GM18505 (cell line): ENCODE data around the gene KNDC1.

Experiments used
- ATAC-seq: cut with Tn5 transposase; IDR thresholded peaks from one replicate; pipeline ENCODE4 v1.9.1; 2021; ENCODE audit not compliant: unreplicated experiment
- POLR2A ChIP-seq: IDR thresholded peaks from 4 replicates; pipeline ENCODE4 v1.6.1; 2011; ENCODE audit warnings: borderline replicate concordance; ENCODE audit not compliant: insufficient read depth, insufficient read length; ENCODE audit errors: extremely low read depth

The KNDC1 gene

DNA sequence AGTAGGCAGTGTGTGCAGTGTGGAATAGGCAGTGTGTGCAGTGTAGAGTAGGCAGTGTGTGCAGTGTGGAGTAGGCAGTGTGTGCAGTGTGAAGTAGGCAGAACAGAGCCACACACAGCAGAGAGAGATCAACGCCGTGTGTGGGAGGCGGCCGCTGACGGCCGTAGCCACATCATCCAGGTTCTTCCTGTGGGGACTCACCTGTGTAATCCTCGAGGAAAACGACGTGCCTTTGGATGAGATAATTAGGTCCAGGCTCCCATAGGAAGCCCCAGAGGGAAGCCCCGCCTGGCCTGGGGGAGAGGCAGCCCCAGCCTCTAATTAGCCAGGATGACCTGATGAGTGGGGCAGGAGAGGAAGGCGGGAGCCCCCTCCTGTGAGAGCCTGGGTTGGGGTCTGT is 25.4 kb downstream of the KNDC1 start:
- no peak for TF ChIP-seq POLR2A
- no peak for ATAC-seq

DNA sequence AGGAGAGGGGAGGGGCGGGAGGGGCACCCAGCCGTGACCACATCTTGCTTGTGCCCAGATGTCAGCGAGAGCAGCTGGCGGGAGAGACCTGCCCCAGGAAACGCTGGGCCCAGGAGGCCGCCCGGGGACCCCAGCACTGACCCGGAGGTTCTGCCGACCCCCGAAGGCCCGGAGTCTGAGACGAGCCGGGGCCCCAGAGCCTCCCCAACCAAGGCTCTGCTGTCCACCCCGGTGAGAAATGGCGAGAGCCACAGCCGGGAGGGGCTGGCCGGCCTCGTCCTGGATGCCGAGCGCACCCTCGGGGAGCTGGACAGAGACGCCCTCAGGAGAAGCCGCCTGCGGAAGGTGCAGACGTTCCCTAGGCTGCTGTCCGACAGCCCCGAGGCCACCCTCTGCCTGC is 25.9 kb downstream of the KNDC1 start:
- no peak for ATAC-seq
- TF ChIP-seq POLR2A, result no peak

DNA sequence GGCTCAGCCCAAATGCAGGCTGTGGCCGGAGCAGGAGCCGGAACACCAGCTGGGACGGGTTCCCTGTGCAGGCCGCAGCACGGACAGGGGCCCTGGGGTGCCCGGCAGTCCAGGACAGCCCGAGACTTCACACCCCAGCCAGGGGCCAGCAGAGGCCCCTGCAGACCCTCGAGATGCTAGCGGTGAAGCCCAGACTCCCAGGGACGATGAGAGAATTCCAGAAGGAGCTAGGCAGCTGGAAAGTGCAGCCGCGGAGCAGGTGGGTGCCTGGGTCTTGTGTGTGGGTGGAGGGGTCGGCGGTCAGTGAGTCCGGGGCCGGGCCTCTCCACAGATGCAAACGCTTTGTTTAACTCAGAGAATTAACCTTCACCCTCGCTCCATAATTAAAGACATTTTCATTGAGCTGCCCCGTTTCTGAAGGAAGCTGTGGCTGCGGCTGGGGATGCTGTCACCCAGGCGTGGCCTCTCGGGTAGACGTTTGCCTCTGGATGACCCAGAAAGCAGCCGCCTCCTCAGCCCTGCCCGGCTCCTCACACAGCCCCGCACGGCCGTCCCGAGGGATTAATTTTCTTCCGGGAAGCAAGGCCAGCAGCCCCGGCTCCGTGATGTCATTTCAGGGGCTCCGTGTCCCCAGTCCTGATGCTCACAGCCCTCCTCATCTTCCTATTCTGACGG is 26.5 kb downstream of the KNDC1 start:
- TF ChIP-seq POLR2A, result no peak
- ATAC-seq, result no peak

DNA sequence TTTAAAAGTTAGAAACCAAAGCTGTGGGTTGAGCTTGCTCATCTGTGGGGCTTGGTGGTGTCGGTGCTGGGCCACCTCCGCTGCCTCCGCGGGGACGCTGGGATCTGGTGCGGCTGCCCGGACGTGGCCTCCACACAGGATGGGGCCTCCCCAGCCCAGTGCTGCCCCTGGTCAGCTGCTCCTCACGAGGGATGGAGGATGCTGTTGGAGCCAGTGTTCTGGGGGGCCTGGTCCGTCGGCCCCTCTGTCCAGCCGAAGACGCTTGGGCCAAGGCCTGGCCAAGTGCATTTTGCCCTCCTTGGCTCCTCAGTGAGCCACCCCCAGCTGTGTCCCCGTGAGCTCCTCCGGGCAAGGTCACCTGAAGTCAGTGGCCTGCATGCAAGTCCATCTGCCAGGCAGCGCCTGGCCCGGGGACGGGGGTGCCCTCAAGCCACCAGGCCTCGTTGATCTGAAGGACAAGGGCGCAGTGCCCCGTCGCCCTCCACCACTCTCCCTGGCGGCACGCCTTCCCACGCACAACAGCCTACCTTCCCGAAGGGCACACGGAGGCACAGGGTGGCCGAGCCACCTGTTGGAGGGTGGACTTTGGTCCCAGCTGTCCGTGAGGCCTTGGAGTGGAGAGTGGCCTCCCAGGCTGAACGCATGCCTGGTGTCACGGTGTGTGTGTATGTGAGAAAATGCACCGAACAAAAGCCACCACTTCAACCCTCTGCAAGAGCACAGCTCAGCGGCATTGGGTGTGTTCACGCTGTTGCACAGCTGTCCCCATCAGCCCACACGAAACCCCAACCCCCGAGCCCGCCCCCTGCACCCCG is 27.3 kb downstream of the KNDC1 start:
- no peak for ATAC-seq
- TF ChIP-seq POLR2A, result no peak

DNA sequence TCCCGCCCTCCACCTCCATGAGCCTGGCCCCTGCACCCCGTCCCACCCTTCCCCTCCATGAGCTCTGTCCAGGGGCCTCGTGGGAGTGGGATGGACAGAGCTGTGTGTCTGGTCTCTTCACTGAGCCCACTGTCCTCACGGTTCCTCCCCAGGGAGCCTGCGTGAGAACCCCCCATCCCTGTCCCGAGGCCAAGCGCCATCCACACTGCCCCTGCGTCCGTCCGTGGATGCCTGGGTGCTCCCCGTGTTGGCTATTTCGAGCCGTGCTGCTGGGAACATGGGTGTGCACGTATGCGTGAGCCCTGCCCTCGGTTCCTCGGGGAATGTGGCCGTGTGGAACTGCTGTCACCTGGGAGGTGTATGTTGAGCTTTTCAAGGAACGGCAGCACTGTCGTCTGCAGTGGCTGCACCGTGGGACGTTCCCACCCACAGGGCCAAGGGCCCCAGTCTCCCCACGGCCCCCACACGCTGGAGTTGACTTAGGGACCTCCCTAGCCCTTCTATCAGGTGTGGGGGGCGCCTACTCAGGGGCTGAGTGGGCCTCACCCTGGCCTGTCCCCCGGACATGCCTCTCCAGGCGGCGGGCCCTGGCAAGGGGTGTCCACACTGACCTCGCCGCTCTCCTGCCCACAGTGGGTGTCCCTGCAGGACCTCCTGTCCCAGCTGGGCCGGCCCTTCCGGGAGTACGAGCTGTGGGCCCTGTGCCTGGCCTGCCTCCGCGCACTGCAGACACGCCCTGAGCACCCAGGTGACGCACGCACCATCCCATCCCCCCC is 28.1 kb downstream of the KNDC1 start:
- ATAC-seq, result no peak
- no peak for TF ChIP-seq POLR2A

DNA sequence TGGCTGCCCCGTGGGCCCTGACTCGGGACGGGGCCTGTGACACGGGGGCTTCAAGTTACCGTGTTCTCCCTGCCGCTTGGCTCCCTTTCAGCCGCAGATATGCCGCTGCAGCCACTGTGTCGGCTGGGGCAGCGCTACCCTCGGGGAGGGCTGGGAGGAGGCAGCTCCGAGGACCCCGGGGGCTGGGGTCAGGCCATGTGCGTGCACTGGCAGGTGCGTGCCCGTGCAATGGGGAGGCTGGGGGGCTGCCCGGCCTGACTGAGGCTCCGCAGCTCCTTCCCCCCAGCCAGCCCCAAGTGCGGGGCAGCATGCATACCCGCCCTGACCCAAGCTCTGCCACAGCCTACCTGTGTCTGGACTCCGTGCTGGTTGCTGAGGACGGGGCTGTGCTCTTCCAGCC is 29.2 kb downstream of the KNDC1 start:
- ATAC-seq, result no peak
- TF ChIP-seq POLR2A, result no peak

DNA sequence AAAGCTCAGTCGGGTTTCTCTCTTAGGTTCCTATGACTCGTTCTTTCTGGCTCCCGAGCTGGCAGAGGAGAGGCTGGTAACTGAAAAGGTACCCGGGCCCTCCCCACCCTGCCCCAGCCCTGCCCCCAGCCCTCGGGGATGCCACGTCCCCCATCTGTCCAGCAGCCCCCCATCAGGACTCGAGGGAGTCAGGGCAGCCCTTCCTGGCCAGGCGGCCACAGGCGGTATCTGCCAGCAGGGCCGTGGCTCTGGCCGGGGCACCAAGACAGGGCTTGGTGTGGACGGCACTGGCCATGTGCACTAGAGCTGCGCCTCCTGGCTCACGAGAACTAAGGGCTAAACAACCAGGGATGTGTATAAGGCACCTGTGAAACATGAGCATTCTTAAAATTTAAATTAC is 29.7 kb downstream of the KNDC1 start:
- no peak for TF ChIP-seq POLR2A
- no peak for ATAC-seq

DNA sequence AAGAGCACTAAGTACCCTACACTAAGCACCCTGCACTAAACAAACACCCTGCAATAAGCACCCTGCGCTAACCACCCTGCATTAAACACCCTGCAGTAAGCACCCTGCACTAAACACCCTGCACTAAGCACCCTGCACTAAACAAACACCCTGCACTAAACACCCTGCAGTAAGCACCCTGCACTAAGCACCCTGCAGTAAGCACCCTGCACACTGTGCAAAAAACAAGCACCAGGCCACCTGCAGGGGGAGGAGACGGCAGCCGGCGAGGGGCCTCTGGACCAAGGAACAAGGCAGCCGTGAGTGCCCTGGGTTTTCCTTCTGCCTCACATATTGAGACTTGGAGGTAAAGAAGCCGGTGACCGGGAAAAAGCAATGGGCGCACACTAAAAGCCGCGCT is 30.2 kb downstream of the KNDC1 start:
- no peak for TF ChIP-seq POLR2A
- ATAC-seq, result no peak

DNA sequence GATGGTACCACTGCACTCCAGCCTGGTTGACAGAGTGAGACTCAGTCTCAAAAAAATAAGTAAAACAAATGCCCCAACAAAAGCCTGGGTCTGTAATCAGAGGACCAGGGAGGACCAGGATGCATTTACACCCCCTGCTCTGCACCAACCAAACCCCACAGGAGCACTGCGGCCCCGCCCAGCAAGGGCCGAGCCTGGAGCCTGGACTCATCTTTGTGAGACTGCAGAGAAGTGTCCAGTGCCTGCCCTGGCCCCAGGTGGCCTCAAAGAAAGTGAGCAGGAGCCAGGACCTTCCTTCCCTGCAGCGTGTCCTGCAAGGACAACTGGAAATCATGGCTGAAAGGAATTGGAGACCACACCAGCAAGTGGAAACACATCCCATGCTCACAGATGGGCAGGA is 31.6 kb downstream of the KNDC1 start:
- ATAC-seq, result no peak
- TF ChIP-seq POLR2A, result no peak

DNA sequence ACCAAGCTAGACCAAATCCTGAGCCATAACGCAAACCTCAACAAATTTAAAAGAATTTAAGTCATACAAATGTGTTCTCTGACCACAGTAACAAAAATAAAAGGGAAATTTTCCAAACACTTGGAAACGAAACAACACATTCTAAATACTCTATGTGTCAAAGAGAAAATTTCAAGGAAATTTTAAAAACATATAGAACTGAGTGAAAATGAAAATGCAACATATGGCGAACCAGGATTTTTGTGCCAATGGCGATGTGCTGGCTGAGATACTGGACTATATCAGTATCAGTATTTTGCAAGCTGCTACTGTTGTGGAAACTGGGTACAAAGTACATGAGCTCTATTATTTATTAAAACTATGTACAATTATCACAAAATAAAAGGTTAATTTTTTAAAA is 34.1 kb downstream of the KNDC1 start:
- no peak for TF ChIP-seq POLR2A
- ATAC-seq, result no peak

DNA sequence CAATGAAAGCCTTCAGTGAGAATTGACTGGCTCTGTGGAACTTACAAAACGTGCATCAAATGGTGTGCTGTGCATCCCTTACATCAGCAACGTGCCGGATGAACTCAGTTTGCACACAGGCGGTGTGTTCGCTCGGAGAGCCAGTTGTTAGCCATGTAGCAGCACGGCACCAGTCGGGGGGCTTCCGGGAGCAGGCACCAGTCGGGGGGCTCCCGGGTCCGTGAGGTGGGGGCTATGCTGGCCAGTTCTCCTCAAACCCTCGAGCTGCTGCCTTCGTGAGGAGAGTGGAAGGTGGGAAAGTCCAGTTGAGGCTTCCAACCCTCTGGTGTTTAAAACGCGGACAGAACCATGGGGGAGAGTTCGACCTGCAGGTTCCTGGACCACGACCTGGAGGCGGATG is 35.1 kb downstream of the KNDC1 start:
- ATAC-seq, result no peak
- no peak for TF ChIP-seq POLR2A

DNA sequence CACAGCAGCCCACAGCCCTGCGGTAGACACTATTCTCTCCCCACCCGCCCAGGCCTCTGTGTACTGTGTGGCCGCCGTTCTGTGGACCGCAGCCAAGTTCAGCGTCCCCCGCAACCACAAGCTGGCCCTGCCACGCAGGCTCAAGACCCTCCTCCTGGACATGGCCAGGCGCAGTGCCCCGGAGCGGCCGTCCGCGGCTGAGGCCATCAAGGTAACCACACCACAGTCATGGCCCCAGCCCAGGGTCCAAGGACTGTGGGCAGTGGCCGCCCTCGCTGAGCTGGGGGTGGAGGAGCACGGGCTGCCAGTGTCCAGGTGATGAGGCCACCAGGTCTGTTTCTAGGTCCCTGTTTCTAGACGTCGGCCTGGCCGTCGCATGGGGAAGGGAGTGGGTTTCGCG is 35.6 kb downstream of the KNDC1 start:
- no peak for TF ChIP-seq POLR2A
- ATAC-seq, result no peak

DNA sequence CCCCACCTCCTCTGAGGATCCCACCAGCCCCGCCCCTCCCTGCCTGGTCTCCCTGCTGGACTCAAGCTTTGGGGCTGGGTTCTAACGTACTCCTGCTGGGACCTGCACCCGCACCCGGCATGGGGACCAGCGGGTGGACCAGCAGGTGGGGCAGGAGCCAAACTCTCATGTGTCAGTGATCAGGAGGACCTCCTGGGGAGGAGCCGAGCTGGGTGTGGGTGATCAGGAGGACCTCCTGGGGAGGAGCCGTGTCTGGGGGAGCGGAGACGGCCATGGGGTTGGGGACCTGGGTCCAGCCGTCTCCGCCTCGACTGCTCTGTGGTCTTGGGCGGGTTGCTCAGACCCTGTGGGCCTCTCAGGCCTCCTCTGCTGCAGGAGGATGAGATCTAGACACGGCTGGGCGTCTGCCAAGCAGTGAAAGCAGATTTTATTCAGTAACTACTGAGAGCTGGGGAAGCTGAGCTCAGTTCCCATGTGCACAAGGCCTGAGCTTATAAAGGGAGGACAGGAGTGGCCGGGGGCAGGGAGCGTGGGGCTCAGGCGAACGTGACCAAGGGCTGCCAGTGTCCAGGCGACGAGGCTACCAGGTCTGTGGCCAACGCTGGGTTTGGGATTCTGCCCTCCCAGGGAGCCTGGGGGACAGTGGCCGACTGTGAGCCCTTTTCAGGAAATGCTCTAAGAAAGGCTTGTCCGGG is 36.3 kb downstream of the KNDC1 start:
- TF ChIP-seq POLR2A, result no peak
- ATAC-seq, result no peak
